Peyer's patch (tissue), 4 donors: ENCODE measurements around the gene GPR152.

Source experiments
- POLR2A ChIP-seq, 2 donors: fragments of 450-650 bp; IDR thresholded peaks; one replicate each; pipeline ENCODE4 v1.5.1; 2017; ENCODE audit warnings: antibody characterized with exemption in 2 of 2, mild to moderate bottlenecking in 2 of 2, moderate library complexity in 2 of 2
- TF ChIP-seq, protein P1 (sequence below), 6 experiments: fragments of 450-650 bp in 4 of 6; fragments of 200-600 bp in 2 of 6; sonication (generic) in 1 of 6; IDR thresholded peaks; one replicate each; pipeline ENCODE4 v1.5.1; 2017 to 2019; ENCODE audit warnings: antibody characterized with exemption in 6 of 6, mild to moderate bottlenecking in 3 of 6, moderate library complexity in 1 of 6

DNA sequence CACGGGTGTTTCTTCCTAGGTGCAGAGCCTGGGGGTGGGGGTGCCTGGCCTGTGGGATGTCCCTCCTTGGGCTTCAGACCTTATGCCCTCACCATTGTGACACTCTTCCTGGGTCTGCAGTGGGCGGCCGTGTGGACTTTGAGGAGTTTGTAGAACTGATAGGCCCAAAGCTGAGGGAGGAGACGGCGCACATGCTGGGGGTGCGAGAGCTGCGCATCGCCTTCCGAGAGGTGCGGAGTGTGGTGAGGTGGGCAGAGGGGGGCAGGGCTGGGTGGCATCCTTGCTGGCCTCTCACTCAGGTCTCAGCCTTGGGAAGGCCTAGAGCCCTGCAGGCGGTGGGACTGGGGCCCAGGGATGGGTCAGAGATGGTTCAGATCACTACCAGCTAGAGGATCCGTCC, 4.9 kb upstream of the GPR152 start:
- TF ChIP-seq, protein P1, sequence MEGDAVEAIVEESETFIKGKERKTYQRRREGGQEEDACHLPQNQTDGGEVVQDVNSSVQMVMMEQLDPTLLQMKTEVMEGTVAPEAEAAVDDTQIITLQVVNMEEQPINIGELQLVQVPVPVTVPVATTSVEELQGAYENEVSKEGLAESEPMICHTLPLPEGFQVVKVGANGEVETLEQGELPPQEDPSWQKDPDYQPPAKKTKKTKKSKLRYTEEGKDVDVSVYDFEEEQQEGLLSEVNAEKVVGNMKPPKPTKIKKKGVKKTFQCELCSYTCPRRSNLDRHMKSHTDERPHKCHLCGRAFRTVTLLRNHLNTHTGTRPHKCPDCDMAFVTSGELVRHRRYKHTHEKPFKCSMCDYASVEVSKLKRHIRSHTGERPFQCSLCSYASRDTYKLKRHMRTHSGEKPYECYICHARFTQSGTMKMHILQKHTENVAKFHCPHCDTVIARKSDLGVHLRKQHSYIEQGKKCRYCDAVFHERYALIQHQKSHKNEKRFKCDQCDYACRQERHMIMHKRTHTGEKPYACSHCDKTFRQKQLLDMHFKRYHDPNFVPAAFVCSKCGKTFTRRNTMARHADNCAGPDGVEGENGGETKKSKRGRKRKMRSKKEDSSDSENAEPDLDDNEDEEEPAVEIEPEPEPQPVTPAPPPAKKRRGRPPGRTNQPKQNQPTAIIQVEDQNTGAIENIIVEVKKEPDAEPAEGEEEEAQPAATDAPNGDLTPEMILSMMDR (IDR thresholded peaks at IDR 0.05) = no peak
- TF ChIP-seq POLR2A (IDR thresholded peaks at IDR 0.05) = no peak
